GM19023 (cell line): ENCODE data around the gene LPIN2.
"Not testable (repeated sequence)": the region's sequence is repeated elsewhere in the genome, so short reads cannot be mapped to it uniquely, and the experiment has no call there.

ENCODE experiments used
- ATAC-seq: cut with Tn5 transposase; IDR thresholded peaks from one replicate; pipeline ENCODE4 v1.9.1; 2021; ENCODE audit warnings: mild to moderate bottlenecking, moderate library complexity; ENCODE audit not compliant: unreplicated experiment

Gene LPIN2, protein sequence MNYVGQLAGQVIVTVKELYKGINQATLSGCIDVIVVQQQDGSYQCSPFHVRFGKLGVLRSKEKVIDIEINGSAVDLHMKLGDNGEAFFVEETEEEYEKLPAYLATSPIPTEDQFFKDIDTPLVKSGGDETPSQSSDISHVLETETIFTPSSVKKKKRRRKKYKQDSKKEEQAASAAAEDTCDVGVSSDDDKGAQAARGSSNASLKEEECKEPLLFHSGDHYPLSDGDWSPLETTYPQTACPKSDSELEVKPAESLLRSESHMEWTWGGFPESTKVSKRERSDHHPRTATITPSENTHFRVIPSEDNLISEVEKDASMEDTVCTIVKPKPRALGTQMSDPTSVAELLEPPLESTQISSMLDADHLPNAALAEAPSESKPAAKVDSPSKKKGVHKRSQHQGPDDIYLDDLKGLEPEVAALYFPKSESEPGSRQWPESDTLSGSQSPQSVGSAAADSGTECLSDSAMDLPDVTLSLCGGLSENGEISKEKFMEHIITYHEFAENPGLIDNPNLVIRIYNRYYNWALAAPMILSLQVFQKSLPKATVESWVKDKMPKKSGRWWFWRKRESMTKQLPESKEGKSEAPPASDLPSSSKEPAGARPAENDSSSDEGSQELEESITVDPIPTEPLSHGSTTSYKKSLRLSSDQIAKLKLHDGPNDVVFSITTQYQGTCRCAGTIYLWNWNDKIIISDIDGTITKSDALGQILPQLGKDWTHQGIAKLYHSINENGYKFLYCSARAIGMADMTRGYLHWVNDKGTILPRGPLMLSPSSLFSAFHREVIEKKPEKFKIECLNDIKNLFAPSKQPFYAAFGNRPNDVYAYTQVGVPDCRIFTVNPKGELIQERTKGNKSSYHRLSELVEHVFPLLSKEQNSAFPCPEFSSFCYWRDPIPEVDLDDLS

DNA sequence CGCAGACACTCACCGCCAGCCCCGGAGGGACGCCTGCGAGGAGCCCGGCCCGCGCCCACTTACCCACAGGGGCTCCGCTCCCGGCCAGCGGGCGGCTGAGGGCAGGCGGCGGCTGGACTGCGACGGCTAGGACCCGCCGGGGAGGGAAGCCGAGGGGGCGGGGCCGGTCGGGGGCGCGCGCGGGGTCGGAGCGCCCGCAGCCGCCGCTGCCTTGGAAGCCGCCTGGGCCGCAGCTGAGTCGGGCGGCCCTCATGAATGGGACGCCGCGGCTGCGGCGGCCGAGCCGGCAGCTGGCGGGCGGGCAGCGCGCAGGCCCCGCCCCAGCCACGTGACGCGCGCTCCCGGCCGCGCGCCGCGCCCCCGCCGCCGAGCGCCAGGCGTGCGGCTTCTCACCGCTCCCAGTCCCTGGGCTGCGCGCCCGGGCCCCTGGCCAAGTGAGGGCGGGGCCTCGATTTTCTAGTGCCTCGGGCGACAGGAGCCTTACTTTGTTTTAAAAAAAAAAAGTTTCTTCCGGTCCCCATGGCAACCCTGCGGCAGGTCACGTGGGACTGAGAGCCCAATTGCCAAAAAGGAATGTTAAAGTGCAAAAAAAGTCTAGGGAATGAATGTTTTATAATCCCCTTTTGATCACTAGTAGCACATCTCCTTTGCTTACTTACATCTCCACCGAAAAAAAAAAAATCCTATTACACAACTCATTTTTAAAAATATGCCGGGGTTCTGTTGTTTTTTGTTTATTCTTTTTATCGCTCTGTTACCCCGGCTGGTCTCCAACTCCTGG, at the start of gene LPIN2:
Gene LPIN2 (minus strand): TSS at position 121 of the 781 bp plus-strand sequence. CDS start 52,304 bp downstream, outside the sequence.
- ATAC-seq = peak; percentile 81

GRCh38 chr18:3061581-3062312, 48.8 kb upstream of the LPIN2 start:
- no peak for ATAC-seq

- no peak for ATAC-seq
These were observed 48.0 kb upstream of the LPIN2 start for GRCh38 chr18:3060667-3061580.

DNA sequence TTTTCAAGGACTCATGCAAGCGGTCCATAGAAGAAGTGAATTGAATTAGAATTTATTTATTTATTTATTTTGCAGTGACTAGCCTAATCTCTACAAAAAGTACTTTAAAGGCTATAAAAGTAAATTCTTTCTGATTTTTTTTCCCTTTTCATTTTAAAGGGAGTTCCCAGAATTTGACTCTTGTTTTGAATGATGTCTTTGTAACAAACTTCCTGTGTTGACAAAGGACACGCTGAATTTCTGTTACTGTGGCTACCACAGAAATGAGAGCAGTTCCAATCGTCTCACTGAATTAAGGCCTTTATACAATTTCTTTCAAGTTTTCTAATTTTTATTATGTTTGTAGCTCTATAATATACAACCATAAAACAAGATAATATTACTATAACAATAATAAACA, 46.3 kb upstream of the LPIN2 start:
- no peak for ATAC-seq

DNA sequence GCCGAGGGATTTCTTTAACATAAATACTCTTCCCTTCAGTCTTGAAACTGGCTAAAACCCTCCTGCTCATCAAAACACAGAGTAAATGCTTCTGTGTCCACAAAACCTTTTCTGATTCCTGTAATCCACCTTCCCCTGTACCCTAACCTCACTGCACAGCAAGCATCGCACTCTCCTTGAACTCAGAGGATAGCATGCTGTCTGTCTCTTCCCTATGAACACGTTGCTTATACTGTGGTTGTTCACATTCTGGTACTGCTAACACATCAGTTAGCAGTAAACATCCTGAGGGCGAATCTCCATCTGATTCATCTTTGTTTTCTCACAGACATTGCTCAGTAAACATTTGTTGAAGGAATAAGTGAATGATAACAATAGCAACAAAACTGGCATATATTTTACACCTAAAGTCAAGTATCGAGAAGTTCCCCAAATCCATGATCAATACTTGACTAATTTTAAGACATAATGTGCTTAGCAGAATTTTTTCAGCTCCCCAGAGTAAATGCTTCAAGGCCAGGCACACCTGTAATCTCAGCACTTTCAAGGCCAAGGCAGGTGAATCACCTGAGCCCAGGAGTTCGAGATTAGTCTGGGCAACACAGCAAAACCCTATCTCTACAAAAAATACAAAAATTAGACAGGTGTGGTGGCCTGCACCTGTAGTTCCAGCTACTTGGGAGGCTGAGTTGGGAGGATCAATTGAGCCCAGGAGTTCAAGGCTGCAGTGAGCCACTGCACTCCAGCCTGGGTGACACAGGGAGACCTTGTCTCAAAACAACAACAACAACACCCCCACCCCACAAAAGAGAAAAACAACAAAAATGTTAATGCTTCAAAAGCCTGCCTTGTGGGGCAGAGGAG, 45.6 kb upstream of the LPIN2 start:
- no peak for ATAC-seq

- no peak for ATAC-seq
These were observed 44.6 kb upstream of the LPIN2 start for GRCh38 chr18:3057526-3057925.

- ATAC-seq = no peak
These were observed 43.4 kb upstream of the LPIN2 start for GRCh38 chr18:3056311-3056710.

GRCh38 chr18:3055816-3056215, 42.9 kb upstream of the LPIN2 start:
- ATAC-seq = no peak

DNA sequence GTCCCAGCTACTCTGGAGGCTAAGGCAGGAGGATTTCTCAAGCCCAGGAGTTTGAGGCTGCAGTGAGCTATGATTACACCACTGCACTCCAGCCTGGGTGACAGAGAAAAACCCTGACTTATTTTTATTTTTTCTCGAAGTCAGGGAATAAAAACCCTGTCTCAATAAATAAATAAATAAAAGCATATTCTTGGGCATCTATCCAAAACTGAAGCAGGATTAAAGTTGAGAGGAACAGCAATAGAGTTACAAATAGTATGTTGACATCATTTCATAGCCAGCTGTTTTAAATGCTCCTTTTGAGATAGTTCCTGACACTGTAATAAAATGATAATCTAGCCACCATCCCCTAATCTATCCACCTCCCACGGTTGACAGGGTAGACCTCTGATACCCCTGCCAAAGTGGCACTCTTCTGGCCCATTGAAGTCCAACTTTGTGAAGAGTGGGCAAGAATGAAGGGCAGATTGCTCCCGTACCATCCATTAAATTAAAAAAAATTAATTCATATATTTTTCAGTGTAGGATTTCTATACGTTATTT, 42.3 kb upstream of the LPIN2 start:
- no peak for ATAC-seq

DNA sequence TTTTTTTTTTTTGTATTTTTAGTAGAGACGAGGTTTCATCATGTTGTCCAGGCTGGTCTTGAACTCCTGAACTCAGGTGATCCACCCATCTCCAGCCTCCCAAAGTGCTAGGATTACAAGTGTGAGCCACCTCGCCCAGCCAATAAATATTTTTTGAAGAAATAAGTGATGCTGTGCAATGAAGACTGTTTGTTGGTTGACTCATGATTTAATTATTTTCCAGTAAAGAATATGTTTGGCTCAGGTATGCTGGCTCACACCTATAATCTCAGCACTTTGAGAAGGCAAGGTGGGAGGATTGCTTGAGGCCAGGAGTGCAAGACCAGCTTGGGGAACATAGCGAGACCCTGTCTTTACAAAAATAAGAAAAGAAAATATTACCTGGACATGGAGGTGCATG, 41.8 kb upstream of the LPIN2 start:
- no peak for ATAC-seq

GRCh38 chr18:3054214-3054613, 41.3 kb upstream of the LPIN2 start:
- no peak for ATAC-seq

- ATAC-seq = no peak
These were observed 40.1 kb upstream of the LPIN2 start for GRCh38 chr18:3053081-3053480.

- ATAC-seq = no peak
These were observed 39.4 kb upstream of the LPIN2 start for GRCh38 chr18:3052411-3052758.

GRCh38 chr18:3051718-3052410, 38.9 kb upstream of the LPIN2 start:
- no peak for ATAC-seq

GRCh38 chr18:3049897-3050454, 37.0 kb upstream of the LPIN2 start:
- not testable (repeated sequence) for ATAC-seq

DNA sequence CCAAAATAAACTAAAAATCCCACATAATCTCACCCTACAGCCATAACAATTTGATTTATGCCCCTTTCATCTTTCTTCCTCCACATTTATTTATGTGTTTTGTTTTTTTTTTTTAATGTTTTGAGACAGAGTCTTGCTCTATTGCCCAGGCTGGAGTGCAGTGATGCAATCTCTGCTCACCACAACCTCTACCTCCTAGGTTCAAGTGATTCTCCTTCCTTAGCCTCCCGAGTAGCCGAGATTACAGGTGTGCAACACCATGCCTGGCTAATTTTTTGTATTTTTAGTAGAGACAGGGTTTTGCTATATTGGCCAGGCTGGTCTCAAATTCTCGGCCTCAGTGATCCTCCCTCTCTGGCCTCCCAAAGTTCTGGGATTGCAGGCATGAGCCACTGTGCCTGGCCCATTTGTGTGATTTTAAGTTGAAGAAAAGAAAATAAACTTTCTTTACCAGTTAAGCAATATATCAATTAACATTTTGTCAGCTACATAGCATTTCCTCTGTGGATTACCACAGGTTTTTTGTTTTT, 35.9 kb upstream of the LPIN2 start:
- no peak for ATAC-seq

DNA sequence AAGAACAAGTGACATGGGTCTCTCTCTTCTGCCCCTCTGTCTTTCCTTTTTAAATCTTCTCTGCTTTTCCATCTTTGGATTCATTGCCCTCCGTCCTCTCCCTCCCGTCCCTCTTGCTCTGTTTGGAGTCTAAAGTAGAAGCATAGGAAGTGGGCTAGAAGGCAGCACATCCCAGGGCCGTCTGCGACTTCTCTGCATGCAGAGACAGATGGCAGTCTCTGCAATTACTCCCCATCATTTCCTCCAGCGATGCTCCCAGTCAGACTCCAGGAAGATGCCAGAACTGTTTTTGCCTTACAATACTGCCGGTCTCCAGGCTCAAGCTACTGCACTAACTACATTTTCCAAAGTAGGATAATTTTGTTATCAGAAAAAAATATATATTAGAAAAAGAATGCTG, 35.2 kb upstream of the LPIN2 start:
- ATAC-seq = no peak
